Measurements from ENCODE around the gene LRRC3C.
A peak's percentile ranks its signal among the peaks of the same experiment; 100 is the strongest.

Gene LRRC3C

GRCh38 chr17:39923836-39924690 is 3.5 kb upstream of the LRRC3C start:
- DNase-seq (no peak), ATAC-seq (no peak)

GRCh38 chr17:39924691-39925055 is 2.9 kb upstream of the LRRC3C start:
- ATAC-seq: no peak

GRCh38 chr17:39925282-39926134 is 2.0 kb upstream of the LRRC3C start:
- ATAC-seq: no peak
- no peak for DNase-seq

More at GRCh38 chr17:39924691-39925055, 2.9 kb upstream of the LRRC3C start:
- no peak for DNase-seq

GRCh38 chr17:39926135-39926587 is 1.4 kb upstream of the LRRC3C start:
- DNase-seq (no peak), ATAC-seq (peak; percentile 25)

DNA sequence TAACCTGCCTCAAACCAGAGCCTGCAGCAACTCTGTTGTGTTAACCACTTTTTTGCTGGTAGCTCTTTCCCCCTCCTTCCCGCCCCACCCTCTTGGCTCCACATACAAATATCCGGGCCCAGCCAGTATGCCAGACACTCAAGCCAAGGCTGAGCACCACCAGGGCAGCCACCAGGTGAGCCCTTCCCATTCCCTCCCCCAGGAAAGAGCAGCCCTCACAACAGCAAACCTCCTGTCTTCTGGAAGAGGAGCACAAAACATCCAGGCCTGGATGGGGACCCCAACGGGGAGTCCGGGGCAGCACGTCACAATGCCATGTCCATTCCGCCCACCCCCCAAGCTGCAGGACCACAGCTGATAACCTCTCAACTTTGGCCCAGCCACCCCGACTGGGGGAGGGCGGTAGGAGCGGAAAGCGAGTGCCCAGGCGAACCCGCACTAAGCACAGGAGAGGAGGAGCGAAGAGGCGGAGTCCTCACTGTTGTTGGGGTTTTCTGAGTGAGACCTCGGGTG is 888 bp upstream of the LRRC3C start:
- DNase-seq: peak; percentile 61
- ATAC-seq: peak; percentile 37

- ATAC-seq (peak; percentile 1), DNase-seq (peak; percentile 23)
These were observed 661 bp downstream of the LRRC3C start for GRCh38 chr17:39927929-39928857.

DNA sequence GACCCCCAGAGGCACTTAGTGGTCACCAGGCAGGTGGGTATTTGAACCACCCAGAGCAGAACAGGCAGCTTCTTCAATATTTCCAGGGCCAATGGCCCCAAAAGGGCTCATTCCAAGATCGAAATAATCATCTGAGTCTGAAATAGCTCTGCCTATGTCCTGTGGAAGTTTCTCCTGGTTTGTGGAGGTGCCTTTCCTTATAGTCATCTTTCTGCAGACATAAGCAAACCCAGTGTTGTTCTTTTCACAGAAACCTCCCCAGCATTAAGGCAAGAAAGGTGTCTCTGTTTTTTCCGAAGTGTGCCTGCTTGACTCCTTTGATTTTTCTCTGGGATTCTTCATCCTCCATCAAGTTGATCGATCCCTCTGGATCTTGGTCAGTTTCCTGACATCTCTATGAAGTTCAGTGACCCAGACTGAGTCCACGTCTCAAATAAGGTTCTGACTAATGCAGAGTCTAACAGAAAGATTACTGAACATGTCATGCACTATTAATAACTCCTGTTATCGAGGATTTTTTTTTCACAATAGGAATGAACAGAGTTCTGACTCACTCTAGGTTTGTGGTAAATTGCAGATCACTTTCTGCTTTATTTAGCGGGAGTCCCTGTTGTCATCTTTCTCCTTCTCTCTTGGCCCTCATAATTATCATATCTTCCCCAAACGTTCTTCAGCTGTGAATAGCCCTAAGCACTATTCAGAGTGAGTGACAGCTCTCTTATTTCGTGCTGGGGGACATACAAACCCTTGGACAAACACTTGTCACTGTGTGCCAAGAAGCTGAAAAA is 1.5 kb downstream of the LRRC3C start:
- DNase-seq: no peak
- peak; percentile 20 for ATAC-seq

DNA sequence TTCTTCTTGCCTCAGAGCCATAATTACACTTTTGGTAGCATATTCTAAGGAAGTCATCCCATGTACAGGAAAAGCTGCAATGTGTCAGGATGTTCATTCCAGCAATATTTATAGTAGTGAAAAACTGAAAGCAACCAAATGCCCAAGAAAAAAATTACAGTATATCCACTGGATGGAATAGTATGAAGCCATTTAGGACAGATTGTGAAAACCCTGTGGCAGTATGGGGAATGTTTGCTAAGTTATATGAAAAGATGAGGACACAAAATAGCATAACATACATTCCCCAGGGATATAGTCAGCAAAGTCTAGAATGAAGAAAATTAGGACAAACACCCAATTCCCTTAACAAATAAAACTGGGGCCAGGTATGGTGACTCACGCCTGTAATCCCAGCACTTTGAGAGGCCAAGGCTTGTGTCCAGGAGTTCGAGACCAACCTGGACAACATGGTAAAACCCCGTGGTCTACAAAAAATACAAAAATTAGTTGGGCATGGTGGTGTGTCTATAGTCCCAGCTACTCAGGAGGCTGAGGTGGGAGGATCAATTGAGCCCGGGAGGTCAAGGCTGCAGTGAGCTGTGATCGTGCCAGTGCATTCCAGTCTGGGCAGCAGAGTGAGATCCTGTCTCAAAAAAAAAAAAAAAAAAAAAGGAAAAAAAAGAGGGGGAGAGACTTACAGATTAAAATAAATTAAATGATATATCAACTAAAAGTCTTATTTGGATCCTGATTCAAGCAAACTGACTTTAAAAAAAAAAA is 2.3 kb downstream of the LRRC3C start:
- DNase-seq (no peak), ATAC-seq (no peak)

- DNase-seq (no peak), ATAC-seq (no peak)
These were observed 6.4 kb downstream of the LRRC3C start for GRCh38 chr17:39933912-39934311.

- ATAC-seq: no peak
These were observed 6.8 kb downstream of the LRRC3C start for GRCh38 chr17:39934324-39934723.

GRCh38 chr17:39935909-39936308 is 8.4 kb downstream of the LRRC3C start:
- DNase-seq (no peak), ATAC-seq (no peak)

More at GRCh38 chr17:39934324-39934723, 6.8 kb downstream of the LRRC3C start:
- DNase-seq: no peak

DNA sequence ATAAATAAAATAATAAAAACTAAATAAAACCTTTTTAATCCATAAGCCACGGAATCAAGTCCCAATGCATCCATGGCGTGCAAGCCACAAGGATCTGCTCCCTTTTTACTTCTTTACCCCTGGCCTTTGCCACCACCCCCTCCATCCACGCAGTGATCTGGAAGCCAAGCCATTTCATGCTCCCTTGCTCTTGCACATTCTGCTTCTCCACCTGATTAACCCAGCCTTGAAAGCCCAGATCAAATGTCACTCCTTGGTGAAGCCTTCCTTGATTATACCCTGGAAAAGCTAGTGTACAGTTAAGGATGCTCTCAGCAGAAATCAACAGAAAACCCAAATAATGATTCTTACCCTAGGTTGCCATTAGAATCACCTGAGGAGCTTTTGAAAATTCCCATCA is 9.9 kb downstream of the LRRC3C start:
- DNase-seq: no peak
- ATAC-seq: no peak

DNA sequence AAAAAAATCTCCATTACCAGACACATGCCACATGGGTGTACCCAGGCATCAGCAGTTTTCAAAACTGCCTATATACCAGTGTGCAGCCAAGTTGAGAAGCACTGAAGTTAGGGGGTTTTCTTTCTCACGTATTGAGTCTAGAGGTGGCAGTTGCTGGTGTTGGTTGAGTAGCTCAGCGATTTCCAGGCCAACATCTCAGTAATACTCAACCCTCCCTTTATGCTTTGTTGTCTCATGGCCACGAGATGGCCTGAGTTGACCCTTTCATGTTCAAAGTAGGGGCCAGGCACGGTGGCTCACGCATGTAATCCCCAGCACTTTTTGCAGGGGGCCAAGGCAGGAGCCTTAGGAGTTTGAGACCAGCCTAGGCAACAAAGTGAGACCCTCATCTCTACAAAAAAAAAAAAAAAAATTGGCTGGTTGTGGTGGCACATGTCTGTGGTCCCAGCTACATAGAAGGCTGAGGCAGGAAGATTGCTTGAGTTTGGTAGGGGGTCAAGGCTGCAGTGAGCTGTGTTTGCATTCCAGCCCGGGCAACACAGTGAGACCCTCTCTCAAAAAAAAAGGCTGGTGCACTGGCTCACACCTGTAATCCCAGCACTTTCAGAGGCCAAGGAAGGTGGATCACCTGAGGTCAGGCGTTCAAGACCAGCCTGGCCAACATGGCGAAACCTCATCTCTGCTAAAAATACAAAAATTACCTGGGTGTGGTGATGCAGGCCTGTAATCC is 10.8 kb downstream of the LRRC3C start:
- ATAC-seq (no peak), DNase-seq (no peak)

DNA sequence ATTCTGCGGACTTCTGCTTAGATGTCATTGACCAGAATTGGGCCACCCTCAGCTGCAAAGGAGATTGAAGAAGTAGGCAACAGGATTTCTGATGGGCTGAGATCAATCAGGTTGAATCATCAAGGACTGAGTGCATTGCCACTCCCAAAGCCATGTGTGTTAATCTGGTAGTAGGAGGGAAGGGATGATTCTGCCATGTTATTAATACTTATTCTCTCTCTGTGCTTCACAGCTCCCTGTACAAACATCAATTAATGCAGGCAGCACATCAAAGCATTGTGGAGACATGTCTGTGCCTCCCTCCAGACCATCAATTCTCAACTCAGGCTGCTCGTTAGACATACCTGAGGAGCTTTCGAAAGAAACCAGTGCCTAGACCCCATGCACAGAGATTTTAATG is 11.6 kb downstream of the LRRC3C start:
- DNase-seq: no peak
- ATAC-seq: no peak

DNA sequence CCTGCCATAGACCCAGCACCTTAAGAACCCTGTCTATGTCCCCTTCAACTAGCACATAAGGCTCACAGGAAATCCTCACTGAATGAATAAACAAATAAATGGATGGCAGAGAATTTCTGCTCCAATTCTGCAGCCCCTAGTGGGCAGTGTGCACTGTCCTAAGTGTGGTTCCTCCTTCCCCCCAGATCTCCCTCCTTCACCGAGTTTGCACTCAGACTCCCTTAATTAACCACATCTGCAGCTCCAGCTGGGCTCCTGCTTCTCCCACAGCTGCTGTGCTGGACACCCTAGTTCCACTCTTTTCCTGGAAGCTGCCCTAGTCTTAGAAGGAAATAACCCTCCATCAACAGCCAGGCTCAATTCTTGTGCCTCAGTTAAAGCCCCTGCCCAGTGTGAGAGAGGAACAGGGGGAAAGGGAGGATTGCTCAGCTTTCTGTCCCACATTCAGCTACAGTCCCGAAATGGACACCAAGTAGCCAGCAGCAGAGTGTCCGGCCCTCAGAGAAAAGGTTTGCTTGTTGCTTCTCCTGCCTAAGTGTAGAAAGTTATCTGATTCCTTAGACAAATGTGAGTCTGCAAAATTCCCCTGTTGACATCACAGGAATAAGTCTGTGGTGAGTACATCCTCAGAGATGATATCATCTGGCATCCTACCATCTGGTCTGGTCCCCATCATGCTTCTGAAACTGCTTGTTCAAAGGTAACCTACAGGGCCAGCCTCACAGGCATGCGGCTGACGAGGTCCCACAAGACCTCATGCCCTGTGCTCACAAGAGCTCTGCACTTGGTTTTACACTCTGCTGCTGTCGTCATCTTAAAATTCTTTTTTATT is 12.3 kb downstream of the LRRC3C start:
- ATAC-seq (peak; percentile 96), DNase-seq (peak; percentile 51)

- ATAC-seq (no peak), DNase-seq (no peak)
These were observed 16.3 kb downstream of the LRRC3C start for GRCh38 chr17:39943702-39944392.

DNA sequence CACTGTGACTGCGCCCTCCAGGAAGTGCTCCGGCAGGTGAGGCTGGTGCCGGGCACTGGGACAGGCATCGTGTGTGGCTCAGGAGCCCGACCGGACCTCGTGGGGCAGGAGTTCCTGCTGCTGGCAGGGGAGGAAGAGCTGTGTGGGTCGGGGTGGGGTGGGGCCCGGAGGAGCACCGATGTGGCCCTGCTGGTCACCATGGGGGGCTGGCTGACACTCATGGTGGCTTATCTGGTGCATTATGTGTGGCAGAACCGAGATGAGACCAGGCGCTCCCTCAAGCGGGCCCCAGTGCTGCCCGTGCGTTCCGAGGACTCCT is 16.8 kb downstream of the LRRC3C start:
- DNase-seq: no peak
- ATAC-seq: no peak
